ENCODE results near the gene CMSS1. TPM values are rescaled to one million over a fixed set of nuclear protein-coding genes. Genes with fewer than 3 reads are reported as not detected.
A peak's percentile ranks its signal among the peaks of the same experiment; 100 is the strongest.

The CMSS1 gene
- polyA plus RNA-seq, 1 of the 3 experiments (the other 2 are of a cell fraction) = 9.1 TPM

DNA sequence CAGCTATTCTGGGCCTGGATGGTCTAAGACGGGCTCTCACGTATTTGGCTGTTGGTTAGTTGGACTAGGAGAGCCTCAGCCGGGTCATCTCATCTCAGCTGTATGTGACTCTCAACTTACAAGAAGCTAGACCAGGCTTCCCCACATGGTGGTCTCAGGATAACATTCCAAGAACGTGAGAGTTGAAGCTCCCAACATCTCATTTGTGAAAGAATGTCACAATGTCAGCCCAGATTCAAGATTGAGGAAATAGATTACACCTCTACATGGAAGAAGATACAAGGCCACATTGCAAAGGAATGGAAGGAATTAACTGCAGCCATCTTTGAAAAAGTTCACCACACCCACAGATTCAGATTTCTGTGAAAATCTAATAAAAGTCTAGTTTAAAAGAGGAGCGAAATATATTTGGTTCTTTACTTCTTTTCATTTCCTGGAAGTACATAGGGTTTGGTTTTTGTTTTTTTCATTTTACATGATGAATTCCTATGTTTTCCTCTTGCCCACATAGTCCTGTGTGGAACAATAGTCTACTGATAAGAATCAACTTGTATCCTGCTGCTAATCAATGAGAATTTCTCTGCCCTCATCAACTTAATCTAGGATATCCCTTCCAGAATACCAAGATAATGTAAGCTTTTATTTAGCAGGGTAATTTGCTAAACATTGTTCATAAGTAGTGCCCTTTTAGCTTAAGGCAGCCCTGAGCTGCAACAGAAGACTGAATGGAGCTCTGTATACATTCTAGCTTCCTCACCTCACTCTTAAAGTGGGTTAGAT is 116.5 kb downstream of the CMSS1 start (continued):
- TF ChIP-seq, protein P1, sequence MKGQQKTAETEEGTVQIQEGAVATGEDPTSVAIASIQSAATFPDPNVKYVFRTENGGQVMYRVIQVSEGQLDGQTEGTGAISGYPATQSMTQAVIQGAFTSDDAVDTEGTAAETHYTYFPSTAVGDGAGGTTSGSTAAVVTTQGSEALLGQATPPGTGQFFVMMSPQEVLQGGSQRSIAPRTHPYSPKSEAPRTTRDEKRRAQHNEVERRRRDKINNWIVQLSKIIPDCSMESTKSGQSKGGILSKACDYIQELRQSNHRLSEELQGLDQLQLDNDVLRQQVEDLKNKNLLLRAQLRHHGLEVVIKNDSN (IDR thresholded peaks at IDR 0.05; ENCODE audit: borderline replicate concordance, low read depth) = no peak
- TF ChIP-seq, protein P2, sequence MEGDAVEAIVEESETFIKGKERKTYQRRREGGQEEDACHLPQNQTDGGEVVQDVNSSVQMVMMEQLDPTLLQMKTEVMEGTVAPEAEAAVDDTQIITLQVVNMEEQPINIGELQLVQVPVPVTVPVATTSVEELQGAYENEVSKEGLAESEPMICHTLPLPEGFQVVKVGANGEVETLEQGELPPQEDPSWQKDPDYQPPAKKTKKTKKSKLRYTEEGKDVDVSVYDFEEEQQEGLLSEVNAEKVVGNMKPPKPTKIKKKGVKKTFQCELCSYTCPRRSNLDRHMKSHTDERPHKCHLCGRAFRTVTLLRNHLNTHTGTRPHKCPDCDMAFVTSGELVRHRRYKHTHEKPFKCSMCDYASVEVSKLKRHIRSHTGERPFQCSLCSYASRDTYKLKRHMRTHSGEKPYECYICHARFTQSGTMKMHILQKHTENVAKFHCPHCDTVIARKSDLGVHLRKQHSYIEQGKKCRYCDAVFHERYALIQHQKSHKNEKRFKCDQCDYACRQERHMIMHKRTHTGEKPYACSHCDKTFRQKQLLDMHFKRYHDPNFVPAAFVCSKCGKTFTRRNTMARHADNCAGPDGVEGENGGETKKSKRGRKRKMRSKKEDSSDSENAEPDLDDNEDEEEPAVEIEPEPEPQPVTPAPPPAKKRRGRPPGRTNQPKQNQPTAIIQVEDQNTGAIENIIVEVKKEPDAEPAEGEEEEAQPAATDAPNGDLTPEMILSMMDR (IDR thresholded peaks at IDR 0.05) = no peak

DNA sequence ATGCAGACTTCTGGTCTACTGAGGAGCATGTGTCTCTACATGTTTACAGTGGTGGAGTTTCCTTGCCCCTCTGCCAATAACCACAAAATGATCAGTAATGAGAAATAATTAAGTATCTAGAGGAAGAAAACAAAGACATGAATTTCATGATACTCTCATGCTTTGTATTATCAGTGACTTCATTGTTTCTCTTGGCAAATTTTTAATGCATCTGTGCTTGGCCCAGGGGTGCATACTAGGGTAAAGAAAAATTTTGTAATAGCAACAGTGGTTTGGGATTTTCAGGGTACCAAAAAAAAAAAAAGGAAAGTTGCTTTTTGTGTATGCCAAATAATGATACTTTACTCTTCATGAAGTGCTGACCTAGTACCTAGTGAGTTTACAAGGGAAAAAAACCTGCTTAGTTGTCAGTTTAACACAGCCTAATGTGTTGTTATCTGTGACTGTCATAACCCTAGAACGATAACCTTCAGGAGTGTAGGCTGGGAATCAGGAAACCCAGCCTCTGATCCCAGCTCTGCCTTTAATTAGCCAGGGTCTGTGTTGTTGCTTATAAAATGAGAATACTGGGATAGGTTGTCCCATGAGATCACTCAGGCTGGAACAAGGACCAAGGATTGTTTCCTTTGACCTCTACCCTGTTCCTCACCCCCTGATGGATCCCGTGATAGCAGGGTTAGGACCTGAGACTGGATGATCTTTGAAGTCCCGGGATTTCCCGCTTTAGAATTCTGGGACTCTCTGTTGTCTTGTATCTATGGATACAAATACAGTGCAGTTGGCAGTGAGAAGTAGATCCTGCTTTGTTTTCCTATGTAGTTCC is 117.5 kb downstream of the CMSS1 start:
- Histone ChIP-seq H3K9me2 (no peaks in the 10 kb centered on the region), H3K36me3 (replicated peaks in 1 of 2; ENCODE audit: control insufficient read depth in 1 of 2, insufficient read depth in 2 of 2, low read length in 1 of 2) (no peaks in the 10 kb centered on the region), H3K9ac (no peak overlapping the region), H3K9me3 (no peaks in the 10 kb centered on the region), H3K4me3 (ENCODE audit: low read depth in 2 of 2, low read length in 1 of 2) (no peak overlapping the region), H3K4me2 (no peak overlapping the region), H3K4me1 (ENCODE audit: control insufficient read depth in 1 of 2, insufficient read depth in 2 of 2, low read depth in 1 of 2, low read length in 1 of 2) (peaks cover 18 to 22% of the 10 kb centered on the region in 2 experiments; a peak in 3 of 4 replicates), H3K27me3 (ENCODE audit: insufficient read depth) (no peaks in the 10 kb centered on the region), H3F3A (replicated peaks; ENCODE audit: insufficient read depth) (peaks cover 6% of the 10 kb centered on the region), H3K27ac (ENCODE audit: low read depth in 2 of 2, low read length in 1 of 2) (peak overlapping the region in 1 of 2 experiments; percentile 11; a peak in 1 of 4 replicates), H4K20me1 (ENCODE audit: insufficient read depth) (no peaks in the 10 kb centered on the region), H3K79me2 (ENCODE audit: insufficient read depth) (no peaks in the 10 kb centered on the region), H2AFZ (ENCODE audit: low read depth) (no peak overlapping the region)
- ChIA-PET CTCF (no interaction called here), POLR2A (no interaction called here)
- no peak for DNase-seq
- TF ChIP-seq EP300 (IDR thresholded peaks at IDR 0.05; ENCODE audit: borderline replicate concordance in 1 of 2, low read depth in 1 of 2, low read length in 1 of 2) (no peak), POLR2AphosphoS5 (IDR thresholded peaks at IDR 0.05; ENCODE audit: low read depth, low read length) (no peak), ELF1 (IDR thresholded peaks at IDR 0.05) (no peak), RXRA (IDR thresholded peaks at IDR 0.05; ENCODE audit: borderline replicate concordance, low read depth) (no peak), TEAD4 (IDR thresholded peaks at IDR 0.05; ENCODE audit: borderline replicate concordance, insufficient read depth) (no peak), MEF2A (IDR thresholded peaks at IDR 0.05; ENCODE audit: borderline replicate concordance, low read depth) (no peak), YY1 (IDR thresholded peaks at IDR 0.05; ENCODE audit: low read depth) (no peak), GABPA (IDR thresholded peaks at IDR 0.05; ENCODE audit: low read depth) (no peak), FOXJ3 (CRISPR knock-in tag; IDR thresholded peaks at IDR 0.05) (no peak)
- TF ChIP-seq, protein P3, sequence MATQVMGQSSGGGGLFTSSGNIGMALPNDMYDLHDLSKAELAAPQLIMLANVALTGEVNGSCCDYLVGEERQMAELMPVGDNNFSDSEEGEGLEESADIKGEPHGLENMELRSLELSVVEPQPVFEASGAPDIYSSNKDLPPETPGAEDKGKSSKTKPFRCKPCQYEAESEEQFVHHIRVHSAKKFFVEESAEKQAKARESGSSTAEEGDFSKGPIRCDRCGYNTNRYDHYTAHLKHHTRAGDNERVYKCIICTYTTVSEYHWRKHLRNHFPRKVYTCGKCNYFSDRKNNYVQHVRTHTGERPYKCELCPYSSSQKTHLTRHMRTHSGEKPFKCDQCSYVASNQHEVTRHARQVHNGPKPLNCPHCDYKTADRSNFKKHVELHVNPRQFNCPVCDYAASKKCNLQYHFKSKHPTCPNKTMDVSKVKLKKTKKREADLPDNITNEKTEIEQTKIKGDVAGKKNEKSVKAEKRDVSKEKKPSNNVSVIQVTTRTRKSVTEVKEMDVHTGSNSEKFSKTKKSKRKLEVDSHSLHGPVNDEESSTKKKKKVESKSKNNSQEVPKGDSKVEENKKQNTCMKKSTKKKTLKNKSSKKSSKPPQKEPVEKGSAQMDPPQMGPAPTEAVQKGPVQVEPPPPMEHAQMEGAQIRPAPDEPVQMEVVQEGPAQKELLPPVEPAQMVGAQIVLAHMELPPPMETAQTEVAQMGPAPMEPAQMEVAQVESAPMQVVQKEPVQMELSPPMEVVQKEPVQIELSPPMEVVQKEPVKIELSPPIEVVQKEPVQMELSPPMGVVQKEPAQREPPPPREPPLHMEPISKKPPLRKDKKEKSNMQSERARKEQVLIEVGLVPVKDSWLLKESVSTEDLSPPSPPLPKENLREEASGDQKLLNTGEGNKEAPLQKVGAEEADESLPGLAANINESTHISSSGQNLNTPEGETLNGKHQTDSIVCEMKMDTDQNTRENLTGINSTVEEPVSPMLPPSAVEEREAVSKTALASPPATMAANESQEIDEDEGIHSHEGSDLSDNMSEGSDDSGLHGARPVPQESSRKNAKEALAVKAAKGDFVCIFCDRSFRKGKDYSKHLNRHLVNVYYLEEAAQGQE (IDR thresholded peaks at IDR 0.05; ENCODE audit: low read depth, low read length) = no peak
- TF ChIP-seq, protein P4, sequence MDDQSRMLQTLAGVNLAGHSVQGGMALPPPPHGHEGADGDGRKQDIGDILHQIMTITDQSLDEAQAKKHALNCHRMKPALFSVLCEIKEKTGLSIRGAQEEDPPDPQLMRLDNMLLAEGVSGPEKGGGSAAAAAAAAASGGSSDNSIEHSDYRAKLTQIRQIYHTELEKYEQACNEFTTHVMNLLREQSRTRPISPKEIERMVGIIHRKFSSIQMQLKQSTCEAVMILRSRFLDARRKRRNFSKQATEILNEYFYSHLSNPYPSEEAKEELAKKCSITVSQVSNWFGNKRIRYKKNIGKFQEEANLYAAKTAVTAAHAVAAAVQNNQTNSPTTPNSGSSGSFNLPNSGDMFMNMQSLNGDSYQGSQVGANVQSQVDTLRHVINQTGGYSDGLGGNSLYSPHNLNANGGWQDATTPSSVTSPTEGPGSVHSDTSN (IDR thresholded peaks at IDR 0.05) = no peak
- WGBS (ENCODE audit: low lambda C conversion rate) = 88% methylated on average over 4 of the region's 4 CpGs

All from SK-N-SH (cell line).